GM13976 (cell line): Measurements from ENCODE around the gene NME7.

Source experiments
- DNase-seq: peaks from one replicate; pipeline ENCODE4 v3.0.0; 2012; ENCODE audit warnings: low spot score
- in situ Hi-C: fragments of 300-500 bp; cut with MboI; formaldehyde crosslinking; loops from one replicate; pipeline ENCODE4 v1.12.0; 2022; ENCODE audit warnings: low sequenced_read_pairs, mixed read lengths, inconsistent platforms; ENCODE audit not compliant: unreplicated experiment
- TF ChIP-seq, protein P1 (sequence below): IDR thresholded peaks from 2 replicates; pipeline ENCODE4 v1.5.1; 2012; ENCODE audit warnings: borderline replicate concordance, mild to moderate bottlenecking; ENCODE audit not compliant: insufficient read depth; ENCODE audit errors: extremely low read depth, missing control alignments, control extremely low read depth

Gene NME7

GRCh38 chr1:169086603-169087455 lies 280.8 kb downstream of the NME7 start:
- in situ Hi-C loops = no loop called here
- DNase-seq = peak; percentile 16
- TF ChIP-seq, protein P1, sequence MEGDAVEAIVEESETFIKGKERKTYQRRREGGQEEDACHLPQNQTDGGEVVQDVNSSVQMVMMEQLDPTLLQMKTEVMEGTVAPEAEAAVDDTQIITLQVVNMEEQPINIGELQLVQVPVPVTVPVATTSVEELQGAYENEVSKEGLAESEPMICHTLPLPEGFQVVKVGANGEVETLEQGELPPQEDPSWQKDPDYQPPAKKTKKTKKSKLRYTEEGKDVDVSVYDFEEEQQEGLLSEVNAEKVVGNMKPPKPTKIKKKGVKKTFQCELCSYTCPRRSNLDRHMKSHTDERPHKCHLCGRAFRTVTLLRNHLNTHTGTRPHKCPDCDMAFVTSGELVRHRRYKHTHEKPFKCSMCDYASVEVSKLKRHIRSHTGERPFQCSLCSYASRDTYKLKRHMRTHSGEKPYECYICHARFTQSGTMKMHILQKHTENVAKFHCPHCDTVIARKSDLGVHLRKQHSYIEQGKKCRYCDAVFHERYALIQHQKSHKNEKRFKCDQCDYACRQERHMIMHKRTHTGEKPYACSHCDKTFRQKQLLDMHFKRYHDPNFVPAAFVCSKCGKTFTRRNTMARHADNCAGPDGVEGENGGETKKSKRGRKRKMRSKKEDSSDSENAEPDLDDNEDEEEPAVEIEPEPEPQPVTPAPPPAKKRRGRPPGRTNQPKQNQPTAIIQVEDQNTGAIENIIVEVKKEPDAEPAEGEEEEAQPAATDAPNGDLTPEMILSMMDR = no peak

- TF ChIP-seq, protein P1 = no peak
- in situ Hi-C loops = no loop called here
- no peak for DNase-seq
These were observed 281.7 kb downstream of the NME7 start for GRCh38 chr1:169085911-169086310.
